ENCODE measurements around the gene OLFM4. TPM values are rescaled to one million over a fixed set of nuclear protein-coding genes. Genes with fewer than 3 reads are reported as not detected.

Gene OLFM4
- total and polyA plus RNA-seq, 2 experiments from 2014 or later: not detected

DNA sequence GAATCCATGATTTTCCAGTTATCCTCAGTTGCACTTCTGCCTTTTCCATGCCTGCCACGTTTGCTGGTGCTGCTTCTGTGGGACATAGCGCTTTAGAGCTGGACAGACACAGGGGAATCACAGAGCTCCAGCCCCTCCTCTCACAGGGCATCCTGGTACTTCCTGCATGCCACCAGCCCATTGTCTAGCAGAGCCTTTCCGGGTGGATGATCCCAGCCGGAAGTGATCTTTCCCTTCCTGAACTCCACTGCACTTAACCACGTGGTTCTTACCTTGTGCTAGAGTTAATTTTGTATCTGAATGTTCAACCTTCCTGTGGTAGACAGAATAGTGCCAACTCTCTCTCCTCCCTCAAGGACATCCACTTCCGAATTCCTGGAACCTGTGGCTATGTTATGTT lies 12.6 kb upstream of the OLFM4 start (continued):
- TF ChIP-seq, protein P1, sequence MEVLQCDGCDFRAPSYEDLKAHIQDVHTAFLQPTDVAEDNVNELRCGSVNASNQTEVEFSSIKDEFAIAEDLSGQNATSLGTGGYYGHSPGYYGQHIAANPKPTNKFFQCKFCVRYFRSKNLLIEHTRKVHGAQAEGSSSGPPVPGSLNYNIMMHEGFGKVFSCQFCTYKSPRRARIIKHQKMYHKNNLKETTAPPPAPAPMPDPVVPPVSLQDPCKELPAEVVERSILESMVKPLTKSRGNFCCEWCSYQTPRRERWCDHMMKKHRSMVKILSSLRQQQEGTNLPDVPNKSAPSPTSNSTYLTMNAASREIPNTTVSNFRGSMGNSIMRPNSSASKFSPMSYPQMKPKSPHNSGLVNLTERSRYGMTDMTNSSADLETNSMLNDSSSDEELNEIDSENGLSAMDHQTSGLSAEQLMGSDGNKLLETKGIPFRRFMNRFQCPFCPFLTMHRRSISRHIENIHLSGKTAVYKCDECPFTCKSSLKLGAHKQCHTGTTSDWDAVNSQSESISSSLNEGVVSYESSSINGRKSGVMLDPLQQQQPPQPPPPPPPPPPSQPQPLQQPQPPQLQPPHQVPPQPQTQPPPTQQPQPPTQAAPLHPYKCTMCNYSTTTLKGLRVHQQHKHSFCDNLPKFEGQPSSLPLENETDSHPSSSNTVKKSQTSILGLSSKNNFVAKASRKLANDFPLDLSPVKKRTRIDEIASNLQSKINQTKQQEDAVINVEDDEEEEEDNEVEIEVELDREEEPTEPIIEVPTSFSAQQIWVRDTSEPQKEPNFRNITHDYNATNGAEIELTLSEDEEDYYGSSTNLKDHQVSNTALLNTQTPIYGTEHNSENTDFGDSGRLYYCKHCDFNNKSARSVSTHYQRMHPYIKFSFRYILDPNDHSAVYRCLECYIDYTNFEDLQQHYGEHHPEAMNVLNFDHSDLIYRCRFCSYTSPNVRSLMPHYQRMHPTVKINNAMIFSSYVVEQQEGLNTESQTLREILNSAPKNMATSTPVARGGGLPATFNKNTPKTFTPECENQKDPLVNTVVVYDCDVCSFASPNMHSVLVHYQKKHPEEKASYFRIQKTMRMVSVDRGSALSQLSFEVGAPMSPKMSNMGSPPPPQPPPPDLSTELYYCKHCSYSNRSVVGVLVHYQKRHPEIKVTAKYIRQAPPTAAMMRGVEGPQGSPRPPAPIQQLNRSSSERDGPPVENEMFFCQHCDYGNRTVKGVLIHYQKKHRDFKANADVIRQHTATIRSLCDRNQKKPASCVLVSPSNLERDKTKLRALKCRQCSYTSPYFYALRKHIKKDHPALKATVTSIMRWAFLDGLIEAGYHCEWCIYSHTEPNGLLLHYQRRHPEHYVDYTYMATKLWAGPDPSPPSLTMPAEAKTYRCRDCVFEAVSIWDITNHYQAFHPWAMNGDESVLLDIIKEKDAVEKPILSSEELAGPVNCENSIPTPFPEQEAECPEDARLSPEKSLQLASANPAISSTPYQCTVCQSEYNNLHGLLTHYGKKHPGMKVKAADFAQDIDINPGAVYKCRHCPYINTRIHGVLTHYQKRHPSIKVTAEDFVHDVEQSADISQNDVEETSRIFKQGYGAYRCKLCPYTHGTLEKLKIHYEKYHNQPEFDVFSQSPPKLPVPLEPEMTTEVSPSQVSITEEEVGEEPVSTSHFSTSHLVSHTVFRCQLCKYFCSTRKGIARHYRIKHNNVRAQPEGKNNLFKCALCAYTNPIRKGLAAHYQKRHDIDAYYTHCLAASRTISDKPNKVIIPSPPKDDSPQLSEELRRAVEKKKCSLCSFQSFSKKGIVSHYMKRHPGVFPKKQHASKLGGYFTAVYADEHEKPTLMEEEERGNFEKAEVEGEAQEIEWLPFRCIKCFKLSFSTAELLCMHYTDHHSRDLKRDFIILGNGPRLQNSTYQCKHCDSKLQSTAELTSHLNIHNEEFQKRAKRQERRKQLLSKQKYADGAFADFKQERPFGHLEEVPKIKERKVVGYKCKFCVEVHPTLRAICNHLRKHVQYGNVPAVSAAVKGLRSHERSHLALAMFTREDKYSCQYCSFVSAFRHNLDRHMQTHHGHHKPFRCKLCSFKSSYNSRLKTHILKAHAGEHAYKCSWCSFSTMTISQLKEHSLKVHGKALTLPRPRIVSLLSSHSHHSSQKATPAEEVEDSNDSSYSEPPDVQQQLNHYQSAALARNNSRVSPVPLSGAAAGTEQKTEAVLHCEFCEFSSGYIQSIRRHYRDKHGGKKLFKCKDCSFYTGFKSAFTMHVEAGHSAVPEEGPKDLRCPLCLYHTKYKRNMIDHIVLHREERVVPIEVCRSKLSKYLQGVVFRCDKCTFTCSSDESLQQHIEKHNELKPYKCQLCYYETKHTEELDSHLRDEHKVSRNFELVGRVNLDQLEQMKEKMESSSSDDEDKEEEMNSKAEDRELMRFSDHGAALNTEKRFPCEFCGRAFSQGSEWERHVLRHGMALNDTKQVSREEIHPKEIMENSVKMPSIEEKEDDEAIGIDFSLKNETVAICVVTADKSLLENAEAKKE (CRISPR knock-in tag; IDR thresholded peaks at IDR 0.05): no peak
- no peak for TF ChIP-seq EZH2phosphoT487 (IDR thresholded peaks at IDR 0.05; ENCODE audit: unreplicated experiment)
- TF ChIP-seq, protein P2, sequence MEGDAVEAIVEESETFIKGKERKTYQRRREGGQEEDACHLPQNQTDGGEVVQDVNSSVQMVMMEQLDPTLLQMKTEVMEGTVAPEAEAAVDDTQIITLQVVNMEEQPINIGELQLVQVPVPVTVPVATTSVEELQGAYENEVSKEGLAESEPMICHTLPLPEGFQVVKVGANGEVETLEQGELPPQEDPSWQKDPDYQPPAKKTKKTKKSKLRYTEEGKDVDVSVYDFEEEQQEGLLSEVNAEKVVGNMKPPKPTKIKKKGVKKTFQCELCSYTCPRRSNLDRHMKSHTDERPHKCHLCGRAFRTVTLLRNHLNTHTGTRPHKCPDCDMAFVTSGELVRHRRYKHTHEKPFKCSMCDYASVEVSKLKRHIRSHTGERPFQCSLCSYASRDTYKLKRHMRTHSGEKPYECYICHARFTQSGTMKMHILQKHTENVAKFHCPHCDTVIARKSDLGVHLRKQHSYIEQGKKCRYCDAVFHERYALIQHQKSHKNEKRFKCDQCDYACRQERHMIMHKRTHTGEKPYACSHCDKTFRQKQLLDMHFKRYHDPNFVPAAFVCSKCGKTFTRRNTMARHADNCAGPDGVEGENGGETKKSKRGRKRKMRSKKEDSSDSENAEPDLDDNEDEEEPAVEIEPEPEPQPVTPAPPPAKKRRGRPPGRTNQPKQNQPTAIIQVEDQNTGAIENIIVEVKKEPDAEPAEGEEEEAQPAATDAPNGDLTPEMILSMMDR (conservative IDR thresholded peaks at IDR 0.05; ENCODE audit: low read depth in 2 of 2): no peak

DNA sequence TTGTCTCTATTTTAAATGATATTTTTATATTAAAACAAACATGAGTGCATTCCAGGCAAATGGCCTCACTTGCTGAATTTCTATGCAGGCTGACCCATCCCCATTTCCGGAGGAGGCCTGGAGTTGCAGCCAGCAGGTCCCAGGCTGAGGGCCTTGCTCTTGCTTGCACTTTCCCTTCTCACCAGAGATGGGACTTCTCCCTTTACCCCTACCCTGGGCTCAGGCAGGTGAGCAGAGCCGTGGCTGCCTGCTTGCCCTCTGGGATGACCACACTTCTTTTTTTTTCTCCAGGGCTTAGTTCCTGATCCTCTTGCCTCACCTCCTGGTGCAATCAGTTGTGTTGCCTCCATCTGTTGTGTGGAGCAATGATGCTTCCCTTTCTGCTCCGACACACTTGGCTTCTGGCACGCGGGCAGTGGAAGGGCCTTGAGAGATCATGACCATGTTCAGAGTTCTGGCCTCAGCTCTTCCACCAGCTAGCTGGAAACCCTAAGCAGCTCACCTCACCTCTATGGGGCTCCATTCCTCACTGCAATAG lies 11.1 kb upstream of the OLFM4 start:
- Histone ChIP-seq H3K27ac (ENCODE audit: low read depth) (no peak overlapping the region), H3K4me3 (no peak overlapping the region), H3K27me3 (ENCODE audit: insufficient read depth) (no peaks in the 10 kb centered on the region), H3K9me2 (ENCODE audit: insufficient read depth) (peaks cover 9% of the 10 kb centered on the region), H3K79me2 (replicated peaks; ENCODE audit: insufficient read depth) (no peaks in the 10 kb centered on the region), H3K36me3 (ENCODE audit: insufficient read depth) (no peaks in the 10 kb centered on the region), H2AFZ (no peak overlapping the region), H4K20me1 (replicated peaks; ENCODE audit: insufficient read depth) (no peaks in the 10 kb centered on the region), H3K4me2 (no peak overlapping the region), H3K4me1 (ENCODE audit: insufficient read depth) (peaks cover 9% of the 10 kb centered on the region; the same call in 1 of the 2 replicates), H3F3A (replicated peaks; ENCODE audit: low read depth) (no peaks in the 10 kb centered on the region)
- no peaks in the 10 kb centered on the region for H3K36me3 Mint-ChIP-seq (ENCODE audit: low read depth)
- no peak overlapping the region for H3K27ac Mint-ChIP-seq
- DNase-seq (ENCODE audit: low spot score) (no peak), ATAC-seq (no peak)
- H3K4me3 Mint-ChIP-seq: no peak overlapping the region
- H3K27me3 Mint-ChIP-seq (ENCODE audit: insufficient read depth, low read depth, poor library complexity): peaks cover 2% of the 10 kb centered on the region
- peaks cover 3% of the 10 kb centered on the region; the same call in 1 of the 3 replicates for H3K9me3 Mint-ChIP-seq
- H3K4me1 Mint-ChIP-seq: no peaks in the 10 kb centered on the region
- TF ChIP-seq JUNB (IDR thresholded peaks at IDR 0.05; ENCODE audit: unreplicated experiment) (no peak), ZNF331 (CRISPR knock-in tag; IDR thresholded peaks at IDR 0.05; ENCODE audit: low read depth) (no peak), STAT1 (IDR thresholded peaks at IDR 0.05; ENCODE audit: unreplicated experiment) (no peak)
- TF ChIP-seq, protein P1 (CRISPR knock-in tag; IDR thresholded peaks at IDR 0.05): no peak
